ENCODE data around the gene COMP. TPM values are rescaled to one million over a fixed set of nuclear protein-coding genes. Genes with fewer than 3 reads are reported as not detected.

Gene COMP
- total RNA-seq, 2 donors from 2014 or later, result 72.2 to 403 TPM

GRCh38 chr19:18789422-18789869 is 1.7 kb downstream of the COMP start:
- intact Hi-C loops (cut with DNase I), result no loop called here
- no peak for DNase-seq (ENCODE audit: low spot score)

- no peak for DNase-seq (ENCODE audit: low spot score)
- intact Hi-C loops (cut with DNase I), result no loop called here
Measured at GRCh38 chr19:18788529-18789421, 2.3 kb downstream of the COMP start.

- intact Hi-C loops (cut with DNase I), result no loop called here
- peak; percentile 95 for DNase-seq (ENCODE audit: low spot score)
Measured at GRCh38 chr19:18785179-18786124, 5.7 kb downstream of the COMP start.

GRCh38 chr19:18784786-18785120 is 6.4 kb downstream of the COMP start:
- intact Hi-C loops (cut with DNase I), result no loop called here

GRCh38 chr19:18783958-18784785 is 6.9 kb downstream of the COMP start:
- no peak for DNase-seq (ENCODE audit: low spot score)
- intact Hi-C loops (cut with DNase I), result no loop called here

More at GRCh38 chr19:18784786-18785120, 6.4 kb downstream of the COMP start:
- no peak for DNase-seq (ENCODE audit: low spot score)

- intact Hi-C loops (cut with DNase I), result no loop called here
- DNase-seq (ENCODE audit: low spot score), result no peak
Measured at GRCh38 chr19:18782559-18783225, 8.4 kb downstream of the COMP start.

GRCh38 chr19:18781885-18782527 is 9.1 kb downstream of the COMP start:
- intact Hi-C loops (cut with DNase I), result no loop called here
- DNase-seq (ENCODE audit: low spot score), result no peak

GRCh38 chr19:18781047-18781600 is 10.0 kb downstream of the COMP start:
- no peak for DNase-seq (ENCODE audit: low spot score)
- intact Hi-C loops (cut with DNase I), result no loop called here

- intact Hi-C loops (cut with DNase I), result no loop called here
- no peak for DNase-seq (ENCODE audit: low spot score)
Measured at GRCh38 chr19:18780631-18781030, 10.5 kb downstream of the COMP start.

GRCh38 chr19:18780081-18780480 is 11.0 kb downstream of the COMP start:
- intact Hi-C loops (cut with DNase I), result no loop called here
- no peak for DNase-seq (ENCODE audit: low spot score)

- no peak for DNase-seq (ENCODE audit: low spot score)
- intact Hi-C loops (cut with DNase I), result no loop called here
Measured at GRCh38 chr19:18778826-18779495, 12.1 kb downstream of the COMP start.

- intact Hi-C loops (cut with DNase I), result no loop called here
- no peak for DNase-seq (ENCODE audit: low spot score)
Measured at GRCh38 chr19:18778076-18778389, 13.1 kb downstream of the COMP start.

GRCh38 chr19:18777301-18778075 is 13.6 kb downstream of the COMP start:
- intact Hi-C loops (cut with DNase I), result loop anchor here in 1 of 2 donors (1.0 kb wide), 1 partner anchor 43 kb away; no protein-coding TSS in a partner anchor
- DNase-seq (ENCODE audit: low spot score), result no peak

- intact Hi-C loops (cut with DNase I), result loop anchor here in 1 of 2 donors (1.0 kb wide), 1 partner anchor 42 kb away; no protein-coding TSS in a partner anchor
- DNase-seq (ENCODE audit: low spot score), result no peak
Measured at GRCh38 chr19:18776736-18777135, 14.4 kb downstream of the COMP start.

GRCh38 chr19:18776288-18776594 is 14.9 kb downstream of the COMP start:
- no peak for DNase-seq (ENCODE audit: low spot score)
- intact Hi-C loops (cut with DNase I), result no loop called here

- DNase-seq (ENCODE audit: low spot score), result peak; percentile 84
- intact Hi-C loops (cut with DNase I), result no loop called here
Measured at GRCh38 chr19:18775586-18776287, 15.4 kb downstream of the COMP start.
